OCI-LY7 (cell line): ENCODE measurements around the gene GIGYF1. TPM values are rescaled to one million over a fixed set of nuclear protein-coding genes. Genes with fewer than 3 reads are reported as not detected.
"Not testable (repeated sequence)": the region's sequence is repeated elsewhere in the genome, so short reads cannot be mapped to it uniquely, and the experiment has no call there.

ENCODE experiments used
- BruUV-seq: library from RNA; stranded (reverse); fragments of 400-500 nt; replicated peaks from 2 replicates; lab custom pipeline; 2021; lab: Mats Ljungman, UMichigan
- CTCF ChIA-PET: fragments of 300-600 bp; sonication (Branson Sonifier 250); formaldehyde crosslinking; loops from one replicate; lab custom pipeline; 2022; ENCODE audit warnings: antibody characterized with exemption; ENCODE audit not compliant: unreplicated experiment; lab: Charles Lee
- POLR2A ChIA-PET: fragments of 300-600 bp; sonication (Branson Sonifier 250); formaldehyde crosslinking; loops from one replicate; lab custom pipeline; 2022; ENCODE audit warnings: antibody characterized with exemption; lab: Charles Lee
- DNase-seq: peaks from one replicate; pipeline ENCODE4 v3.0.0-alpha.2; 2015; ENCODE audit warnings: low spot score
- H2AFZ ChIP-seq: fragments of 200-600 bp; sonication (generic), shearing (Covaris generic); 2 replicates; pipeline ENCODE4 v1.6.1; 2014; ENCODE audit warnings: mild to moderate bottlenecking, antibody characterized with exemption, low read length, moderate library complexity
- H3K27ac ChIP-seq: fragments of 200-600 bp; sonication (generic); 2 replicates; pipeline ENCODE4 v1.5.1; 2014; ENCODE audit warnings: mixed run types, low read depth, mild to moderate bottlenecking, moderate library complexity, low read length, inconsistent platforms; ENCODE audit not compliant: poor library complexity, severe bottlenecking
- H3K36me3 ChIP-seq: fragments of 200-600 bp; sonication (generic); 2 replicates; pipeline ENCODE4 v1.6.1; 2014; ENCODE audit warnings: mild to moderate bottlenecking, antibody characterized with exemption, low read length, moderate library complexity, mixed read lengths; ENCODE audit not compliant: insufficient read depth
- H3K4me1 ChIP-seq: fragments of 200-600 bp; sonication (generic); 2 replicates; pipeline ENCODE4 v1.5.1; 2014; ENCODE audit warnings: mild to moderate bottlenecking, low read length; ENCODE audit not compliant: insufficient read depth, poor library complexity, severe bottlenecking
- H3K4me2 ChIP-seq: fragments of 200-600 bp; sonication (generic); 2 replicates; pipeline ENCODE4 v1.6.1; 2014; ENCODE audit warnings: mild to moderate bottlenecking, low read length
- H3K4me3 ChIP-seq: fragments of 200-600 bp; sonication (generic); 2 replicates; pipeline ENCODE4 v1.5.1; 2014; ENCODE audit warnings: mild to moderate bottlenecking, low read depth, low read length; ENCODE audit not compliant: poor library complexity, severe bottlenecking
- H3K79me2 ChIP-seq: fragments of 200-600 bp; sonication (generic); 2 replicates; pipeline ENCODE4 v1.6.1; 2016; ENCODE audit warnings: low read depth, mild to moderate bottlenecking, low read length, moderate library complexity, mixed read lengths; ENCODE audit not compliant: insufficient read depth
- H3K9me2 ChIP-seq: fragments of 200-600 bp; sonication (generic); 2 replicates; pipeline ENCODE4 v1.6.1; 2016; ENCODE audit warnings: mild to moderate bottlenecking, low read length, mixed read lengths; ENCODE audit not compliant: insufficient read depth
- H3K9me3 ChIP-seq: fragments of 200-600 bp; sonication (generic); 2 replicates; pipeline ENCODE4 v1.6.1; 2014; ENCODE audit warnings: mild to moderate bottlenecking, mixed run types, low read length, mixed read lengths
- H4K20me1 ChIP-seq: fragments of 200-600 bp; sonication (generic); 2 replicates; pipeline ENCODE4 v1.6.1; 2014; ENCODE audit warnings: mild to moderate bottlenecking, antibody characterized with exemption, low read length, moderate library complexity, mixed read lengths; ENCODE audit not compliant: insufficient read depth
- EZH2phosphoT487 ChIP-seq: fragments of 200-600 bp; sonication (generic); IDR thresholded peaks from 2 replicates; pipeline ENCODE4 v1.6.1; 2018; ENCODE audit warnings: low read depth, borderline replicate concordance, mild to moderate bottlenecking, mixed run types, antibody characterized with exemption, low read length, moderate library complexity, mixed read lengths
- intact Hi-C: fragments of 100-400 bp; cut with micrococcal nuclease; formaldehyde crosslinking; loops from one replicate; pipeline ENCODE4 v1.10.0; 2022; ENCODE audit not compliant: unreplicated experiment
- total RNA-seq, 2 experiments: library from RNA; depleted of rRNA in 1 of 2; stranded (reverse); fragments of >200 nt in 1 of 2; shearing (Covaris generic) in 1 of 2; gene quantifications; 2 replicates each; pipeline ENCODE4 v1.2.3, GENCODE V29; 2014 to 2022
- TF ChIP-seq, protein P1 (sequence below): fragments of 200-600 bp; sonication (generic); conservative IDR thresholded peaks from 2 replicates; pipeline ENCODE4 v1.5.1; 2014; ENCODE audit warnings: mild to moderate bottlenecking, antibody characterized with exemption, low read length, moderate library complexity, mixed read lengths

GIGYF1 gene
- total RNA-seq, 2 experiments from 2014 or later: 40.2 to 52.0 TPM

DNA sequence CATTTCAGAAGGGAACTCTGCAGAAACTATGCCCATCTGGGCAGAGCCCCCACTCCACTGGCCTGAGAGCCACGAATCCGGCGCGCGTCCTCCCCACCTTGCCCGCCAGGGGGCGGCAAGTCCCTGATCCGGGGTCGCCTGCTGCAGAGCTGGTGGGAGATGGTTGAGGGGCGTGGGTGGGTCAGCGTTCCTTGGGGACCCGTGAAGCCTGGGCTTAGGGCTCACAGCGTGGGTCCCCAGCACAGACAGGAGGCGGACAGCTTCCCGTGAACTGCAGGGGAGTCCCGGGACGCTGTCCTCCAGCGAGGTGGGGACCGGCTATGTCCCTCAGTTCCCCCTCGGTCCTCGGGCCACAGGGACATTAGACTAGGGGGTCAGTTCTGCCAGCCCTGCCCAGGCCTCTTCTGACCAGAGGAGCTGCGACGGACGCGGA is 11.3 kb upstream of the GIGYF1 start:
- TF ChIP-seq, protein P1, sequence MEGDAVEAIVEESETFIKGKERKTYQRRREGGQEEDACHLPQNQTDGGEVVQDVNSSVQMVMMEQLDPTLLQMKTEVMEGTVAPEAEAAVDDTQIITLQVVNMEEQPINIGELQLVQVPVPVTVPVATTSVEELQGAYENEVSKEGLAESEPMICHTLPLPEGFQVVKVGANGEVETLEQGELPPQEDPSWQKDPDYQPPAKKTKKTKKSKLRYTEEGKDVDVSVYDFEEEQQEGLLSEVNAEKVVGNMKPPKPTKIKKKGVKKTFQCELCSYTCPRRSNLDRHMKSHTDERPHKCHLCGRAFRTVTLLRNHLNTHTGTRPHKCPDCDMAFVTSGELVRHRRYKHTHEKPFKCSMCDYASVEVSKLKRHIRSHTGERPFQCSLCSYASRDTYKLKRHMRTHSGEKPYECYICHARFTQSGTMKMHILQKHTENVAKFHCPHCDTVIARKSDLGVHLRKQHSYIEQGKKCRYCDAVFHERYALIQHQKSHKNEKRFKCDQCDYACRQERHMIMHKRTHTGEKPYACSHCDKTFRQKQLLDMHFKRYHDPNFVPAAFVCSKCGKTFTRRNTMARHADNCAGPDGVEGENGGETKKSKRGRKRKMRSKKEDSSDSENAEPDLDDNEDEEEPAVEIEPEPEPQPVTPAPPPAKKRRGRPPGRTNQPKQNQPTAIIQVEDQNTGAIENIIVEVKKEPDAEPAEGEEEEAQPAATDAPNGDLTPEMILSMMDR: peak; percentile 88
- TF ChIP-seq EZH2phosphoT487: no peak
- H3K4me1 ChIP-seq: peaks cover 18% of the 10 kb centered on the region
- no peaks in the 10 kb centered on the region for H3K9me3 ChIP-seq
- ChIA-PET POLR2A (interaction anchor here (0.6 to 2.4 kb wide), 19 partner anchors 9 to 523 kb away, joined by 3 to 28 read pairs (median 3); partner anchors contain the start of genes FBXO24, LRCH4, MOSPD3 and SLC12A9), CTCF (interaction anchor here (0.9 to 1.7 kb wide), 6 partner anchors 9 to 483 kb away, joined by 3 to 6 read pairs (median 4); partner anchors contain the start of genes MOSPD3 and SLC12A9)
- peak; percentile 83 for DNase-seq
- H4K20me1 ChIP-seq: 0 out of 2 replicates have a peak, but pooled peaks cover 6% of the 10 kb centered on the region
- H3K27ac ChIP-seq: peak overlapping the region; percentile 88
- H3K36me3 ChIP-seq: peaks cover 28% of the 10 kb centered on the region
- H3K4me3 ChIP-seq: peak overlapping the region; percentile 99
- H3K9me2 ChIP-seq: no peaks in the 10 kb centered on the region
- peaks cover 25% of the 10 kb centered on the region for H3K79me2 ChIP-seq
- H3K4me2 ChIP-seq: peak overlapping the region; percentile 97
- H2AFZ ChIP-seq: peak overlapping the region; percentile 81
- BruUV-seq: TSS peak; percentile 92
- intact Hi-C loops: loop anchor here (1.0 to 5.0 kb wide), 3 partner anchors 20 to 147 kb away; partner anchors contain the start of gene SLC12A9

DNA sequence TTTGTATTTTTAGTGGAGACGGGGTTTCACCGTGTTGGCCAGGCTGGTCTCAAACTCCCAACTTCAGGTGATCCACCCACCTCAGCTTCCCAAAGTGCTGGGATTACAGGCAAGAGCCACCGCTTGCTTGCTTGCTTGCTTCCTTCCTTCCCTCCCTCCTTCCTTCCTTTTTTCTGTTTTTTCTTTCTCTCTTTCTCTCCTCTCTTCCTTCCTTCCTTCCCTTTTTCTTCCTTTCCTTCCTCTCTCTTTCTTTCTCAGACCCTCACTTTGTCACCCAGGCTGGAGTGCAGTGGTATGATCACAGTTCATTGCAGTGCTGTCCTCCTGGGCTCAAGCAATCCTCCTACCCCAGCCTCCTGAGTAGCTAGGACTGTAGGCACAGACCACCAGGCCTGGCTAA is 7.0 kb upstream of the GIGYF1 start:
- H3K4me1 ChIP-seq, H3K36me3 ChIP-seq, H3K27ac ChIP-seq, H4K20me1 ChIP-seq, H3K79me2 ChIP-seq, H3K4me2 ChIP-seq, POLR2A ChIA-PET, H3K9me3 ChIP-seq, H3K9me2 ChIP-seq, intact Hi-C loops, CTCF ChIA-PET, BruUV-seq, H3K4me3 ChIP-seq, DNase-seq, H2AFZ ChIP-seq: not testable (repeated sequence)

DNA sequence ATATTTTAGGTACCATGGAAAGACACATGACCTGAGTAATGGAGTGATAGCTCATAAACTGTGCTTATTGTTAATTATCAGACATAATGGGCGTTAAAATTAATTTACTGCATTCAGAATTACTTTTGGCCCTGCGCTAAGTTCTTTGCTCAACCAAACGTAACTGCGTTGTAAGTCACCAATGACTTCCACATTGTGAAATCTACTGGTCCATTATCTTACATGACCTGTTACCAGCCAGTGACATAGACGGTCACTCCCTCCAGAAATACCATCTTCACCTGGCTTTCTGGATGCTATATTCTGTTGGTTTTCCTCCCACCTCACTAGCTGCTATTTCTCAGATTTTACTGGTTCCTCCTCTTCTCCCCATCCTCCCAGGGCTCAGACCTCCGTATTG is 5.0 kb upstream of the GIGYF1 start:
- no peak overlapping the region for H3K4me2 ChIP-seq
- no peaks in the 10 kb centered on the region for H4K20me1 ChIP-seq
- H2AFZ ChIP-seq: no peak overlapping the region
- H3K27ac ChIP-seq: no peak overlapping the region
- DNase-seq: no peak
- H3K36me3 ChIP-seq: no peaks in the 10 kb centered on the region
- no peak overlapping the region for H3K4me3 ChIP-seq
- TF ChIP-seq, protein P1: no peak
- TF ChIP-seq EZH2phosphoT487: no peak
- BruUV-seq: no TSS peak
- H3K9me3 ChIP-seq: no peaks in the 10 kb centered on the region
- intact Hi-C loops: no loop called here
- ChIA-PET POLR2A (interaction anchor here (0.6 kb wide), 1 partner anchor 65 kb away, joined by 4 read pairs; no protein-coding TSS in a partner anchor), CTCF (no interaction called here)
- no peaks in the 10 kb centered on the region for H3K9me2 ChIP-seq
- peaks cover 18% of the 10 kb centered on the region for H3K4me1 ChIP-seq
- H3K79me2 ChIP-seq: no peaks in the 10 kb centered on the region
